ENCODE measurements around the gene NDUFA8. TPM values are rescaled to one million over a fixed set of nuclear protein-coding genes. Genes with fewer than 3 reads are reported as not detected.

NDUFA8 gene
- polyA plus RNA-seq, 2 donors: 66.1 to 82.7 TPM

DNA sequence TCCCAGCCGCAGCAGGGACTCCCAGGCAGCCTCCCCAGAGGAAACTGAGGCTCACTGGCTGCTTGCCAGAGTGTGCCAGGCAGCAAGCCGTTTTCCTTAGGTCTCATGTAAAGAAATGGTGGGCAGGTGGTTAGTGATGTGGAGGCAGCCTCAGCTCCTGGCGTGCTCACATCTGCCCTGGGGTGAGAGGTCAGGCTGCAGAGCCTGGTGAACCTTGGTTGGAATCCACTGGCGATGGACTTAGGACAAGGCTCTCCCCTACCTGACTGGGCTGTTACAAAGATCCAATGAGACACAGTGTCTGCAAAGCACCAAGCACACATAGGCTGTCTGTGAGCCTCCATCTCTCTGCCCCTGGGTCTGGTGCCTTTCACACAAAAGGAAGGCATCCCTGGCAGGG is 38.3 kb upstream of the NDUFA8 start:
- no peaks in the 10 kb centered on the region for H3K27me3 ChIP-seq (ENCODE audit: control insufficient read depth in 1 of 2, insufficient read depth in 2 of 2, low read length in 2 of 2)
- H3K9me3 ChIP-seq (ENCODE audit: control insufficient read depth in 2 of 2, insufficient read depth in 1 of 2, low read depth in 1 of 2, low read length in 1 of 2): peaks cover 0 to 3% of the 10 kb centered on the region in 2 donors
- WGBS, 2 donors: 63 to 80% methylated on average over 4 of the region's 4 CpGs

GRCh38 chr9:122197426-122197825 is 37.8 kb upstream of the NDUFA8 start:
- Histone ChIP-seq H3K27me3 (ENCODE audit: control insufficient read depth in 1 of 2, insufficient read depth in 2 of 2, low read length in 2 of 2) (no peaks in the 10 kb centered on the region), H3K9me3 (ENCODE audit: control insufficient read depth in 2 of 2, insufficient read depth in 1 of 2, low read depth in 1 of 2, low read length in 1 of 2) (peaks cover 0 to 3% of the 10 kb centered on the region in 2 donors), H3K4me1 (ENCODE audit: control insufficient read depth in 2 of 2, insufficient read depth in 2 of 2, low read length in 1 of 2) (peaks cover 0 to 2% of the 10 kb centered on the region in 2 donors), H3K36me3 (ENCODE audit: control insufficient read depth in 2 of 2, insufficient read depth in 2 of 2, low read length in 1 of 2) (no peaks in the 10 kb centered on the region), H3K27ac (ENCODE audit: low read depth in 2 of 2, low read length in 1 of 2) (no peak overlapping the region), H3K4me3 (ENCODE audit: low read depth in 1 of 2, low read length in 2 of 2) (no peak overlapping the region)
- WGBS, 2 donors: 50 to 62% methylated on average over 7 of the region's 7 CpGs

More for the DNA sequence above, 38.3 kb upstream of the NDUFA8 start:
- Histone ChIP-seq H3K27ac (ENCODE audit: low read depth in 2 of 2, low read length in 1 of 2) (no peak overlapping the region), H3K4me1 (ENCODE audit: control insufficient read depth in 2 of 2, insufficient read depth in 2 of 2, low read length in 1 of 2) (no peaks in the 10 kb centered on the region), H3K36me3 (ENCODE audit: control insufficient read depth in 2 of 2, insufficient read depth in 2 of 2, low read length in 1 of 2) (no peaks in the 10 kb centered on the region), H3K4me3 (ENCODE audit: low read depth in 1 of 2, low read length in 2 of 2) (no peak overlapping the region)

DNA sequence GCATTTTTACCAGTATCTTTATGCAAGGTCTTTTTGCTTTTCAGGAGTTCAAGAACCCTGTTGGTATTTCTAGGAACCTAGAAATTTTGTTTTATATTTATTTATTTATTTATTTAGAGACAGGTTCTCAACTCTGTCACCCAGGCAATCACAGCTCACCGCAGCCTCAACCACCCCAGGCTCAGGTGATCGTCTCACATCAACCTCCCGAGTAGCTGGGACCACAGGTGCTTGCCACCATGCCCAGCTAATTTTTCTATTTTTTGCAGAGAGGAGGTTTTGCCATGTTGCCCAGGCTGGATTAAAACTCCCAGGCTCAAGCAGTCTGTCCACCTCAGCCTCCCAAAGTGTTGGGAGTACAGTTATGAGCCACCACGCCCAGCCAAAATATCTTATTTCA is 36.3 kb upstream of the NDUFA8 start:
- no peaks in the 10 kb centered on the region for H3K27me3 ChIP-seq (ENCODE audit: control insufficient read depth in 1 of 2, insufficient read depth in 2 of 2, low read length in 2 of 2)
- H3K4me3 ChIP-seq (ENCODE audit: low read depth in 1 of 2, low read length in 2 of 2): no peak overlapping the region
- H3K4me1 ChIP-seq (ENCODE audit: control insufficient read depth in 2 of 2, insufficient read depth in 2 of 2, low read length in 1 of 2): peaks cover 0 to 7% of the 10 kb centered on the region in 2 donors
- 89 to 93% methylated on average over 4 of the region's 4 CpGs for WGBS, 2 donors
- no peak overlapping the region for H3K27ac ChIP-seq (ENCODE audit: low read depth in 2 of 2, low read length in 1 of 2)
- peaks cover 0 to 3% of the 10 kb centered on the region in 2 donors for H3K9me3 ChIP-seq (ENCODE audit: control insufficient read depth in 2 of 2, insufficient read depth in 1 of 2, low read depth in 1 of 2, low read length in 1 of 2)
- no peaks in the 10 kb centered on the region for H3K36me3 ChIP-seq (ENCODE audit: control insufficient read depth in 2 of 2, insufficient read depth in 2 of 2, low read length in 1 of 2)

DNA sequence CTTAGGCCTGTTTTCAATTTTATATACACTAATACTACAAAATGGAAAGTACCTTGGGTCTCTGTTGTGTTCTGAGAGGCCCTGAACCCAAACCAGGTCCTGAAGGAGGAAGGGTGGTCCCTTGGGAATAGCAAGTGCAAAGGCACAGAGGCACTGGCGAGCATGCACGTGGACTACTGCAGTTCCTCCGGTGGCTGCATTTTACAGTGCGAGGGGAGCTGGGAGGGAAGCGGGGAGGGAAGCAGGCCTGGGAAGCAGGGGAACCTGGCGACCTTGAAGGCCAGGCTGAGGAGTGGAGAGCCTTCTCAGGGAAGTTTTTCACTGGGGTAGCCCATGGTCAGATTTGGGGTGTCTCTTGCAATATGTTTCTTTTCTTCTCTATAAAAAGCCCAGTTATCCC is 34.1 kb upstream of the NDUFA8 start:
- Histone ChIP-seq H3K4me1 (ENCODE audit: control insufficient read depth in 2 of 2, insufficient read depth in 2 of 2, low read length in 1 of 2) (peaks cover 0 to 10% of the 10 kb centered on the region in 2 donors), H3K36me3 (ENCODE audit: control insufficient read depth in 2 of 2, insufficient read depth in 2 of 2, low read length in 1 of 2) (no peaks in the 10 kb centered on the region), H3K4me3 (ENCODE audit: low read depth in 1 of 2, low read length in 2 of 2) (no peak overlapping the region), H3K27ac (ENCODE audit: low read depth in 2 of 2, low read length in 1 of 2) (no peak overlapping the region), H3K9me3 (ENCODE audit: control insufficient read depth in 2 of 2, insufficient read depth in 1 of 2, low read depth in 1 of 2, low read length in 1 of 2) (peaks cover 0 to 3% of the 10 kb centered on the region in 2 donors), H3K27me3 (ENCODE audit: control insufficient read depth in 1 of 2, insufficient read depth in 2 of 2, low read length in 2 of 2) (no peaks in the 10 kb centered on the region)
- 88 to 92% methylated on average over 6 of the region's 6 CpGs for WGBS, 2 donors

- no peak overlapping the region for H3K27ac ChIP-seq (ENCODE audit: low read depth in 2 of 2, low read length in 1 of 2)
- peaks cover 0 to 2% of the 10 kb centered on the region in 2 donors for H3K9me3 ChIP-seq (ENCODE audit: control insufficient read depth in 2 of 2, insufficient read depth in 1 of 2, low read depth in 1 of 2, low read length in 1 of 2)
- no peak overlapping the region for H3K4me3 ChIP-seq (ENCODE audit: low read depth in 1 of 2, low read length in 2 of 2)
- no peaks in the 10 kb centered on the region for H3K27me3 ChIP-seq (ENCODE audit: control insufficient read depth in 1 of 2, insufficient read depth in 2 of 2, low read length in 2 of 2)
- H3K4me1 ChIP-seq (ENCODE audit: control insufficient read depth in 2 of 2, insufficient read depth in 2 of 2, low read length in 1 of 2): peaks cover 0 to 10% of the 10 kb centered on the region in 2 donors
- WGBS, 2 donors: 70 to 80% methylated on average over 16 of the region's 16 CpGs
- H3K36me3 ChIP-seq (ENCODE audit: control insufficient read depth in 2 of 2, insufficient read depth in 2 of 2, low read length in 1 of 2): no peaks in the 10 kb centered on the region
These were observed 33.4 kb upstream of the NDUFA8 start for GRCh38 chr9:122192914-122193525.

GRCh38 chr9:122192261-122192875 is 32.8 kb upstream of the NDUFA8 start:
- Histone ChIP-seq H3K4me1 (ENCODE audit: control insufficient read depth in 2 of 2, insufficient read depth in 2 of 2, low read length in 1 of 2) (peaks cover 0 to 10% of the 10 kb centered on the region in 2 donors), H3K36me3 (ENCODE audit: control insufficient read depth in 2 of 2, insufficient read depth in 2 of 2, low read length in 1 of 2) (no peaks in the 10 kb centered on the region), H3K9me3 (ENCODE audit: control insufficient read depth in 2 of 2, insufficient read depth in 1 of 2, low read depth in 1 of 2, low read length in 1 of 2) (no peaks in the 10 kb centered on the region), H3K27ac (ENCODE audit: low read depth in 2 of 2, low read length in 1 of 2) (peak overlapping the region in 1 of 2 donors; percentile 10), H3K4me3 (ENCODE audit: low read depth in 1 of 2, low read length in 2 of 2) (no peak overlapping the region), H3K27me3 (ENCODE audit: control insufficient read depth in 1 of 2, insufficient read depth in 2 of 2, low read length in 2 of 2) (no peaks in the 10 kb centered on the region)
- WGBS, 2 donors: 66 to 73% methylated on average over 5 of the region's 5 CpGs

- H3K4me1 ChIP-seq (ENCODE audit: control insufficient read depth in 2 of 2, insufficient read depth in 2 of 2, low read length in 1 of 2): peaks cover 0 to 10% of the 10 kb centered on the region in 2 donors
- no peaks in the 10 kb centered on the region for H3K27me3 ChIP-seq (ENCODE audit: control insufficient read depth in 1 of 2, insufficient read depth in 2 of 2, low read length in 2 of 2)
- H3K4me3 ChIP-seq (ENCODE audit: low read depth in 1 of 2, low read length in 2 of 2): no peak overlapping the region
- H3K9me3 ChIP-seq (ENCODE audit: control insufficient read depth in 2 of 2, insufficient read depth in 1 of 2, low read depth in 1 of 2, low read length in 1 of 2): no peaks in the 10 kb centered on the region
- peak overlapping the region in 1 of 2 donors; percentile 10 for H3K27ac ChIP-seq (ENCODE audit: low read depth in 2 of 2, low read length in 1 of 2)
- no peaks in the 10 kb centered on the region for H3K36me3 ChIP-seq (ENCODE audit: control insufficient read depth in 2 of 2, insufficient read depth in 2 of 2, low read length in 1 of 2)
- 45 to 61% methylated on average over 11 of the region's 11 CpGs for WGBS, 2 donors
These were observed 32.0 kb upstream of the NDUFA8 start for GRCh38 chr9:122191584-122191983.

GRCh38 chr9:122190597-122191381 is 31.2 kb upstream of the NDUFA8 start:
- no peaks in the 10 kb centered on the region for H3K9me3 ChIP-seq (ENCODE audit: control insufficient read depth in 2 of 2, insufficient read depth in 1 of 2, low read depth in 1 of 2, low read length in 1 of 2)
- 47 to 69% methylated on average over 12 of the region's 12 CpGs for WGBS, 2 donors
- no peaks in the 10 kb centered on the region for H3K36me3 ChIP-seq (ENCODE audit: control insufficient read depth in 2 of 2, insufficient read depth in 2 of 2, low read length in 1 of 2)
- no peaks in the 10 kb centered on the region for H3K27me3 ChIP-seq (ENCODE audit: control insufficient read depth in 1 of 2, insufficient read depth in 2 of 2, low read length in 2 of 2)
- peaks cover 0 to 10% of the 10 kb centered on the region in 2 donors for H3K4me1 ChIP-seq (ENCODE audit: control insufficient read depth in 2 of 2, insufficient read depth in 2 of 2, low read length in 1 of 2)
- H3K27ac ChIP-seq (ENCODE audit: low read depth in 2 of 2, low read length in 1 of 2): no peak overlapping the region
- H3K4me3 ChIP-seq (ENCODE audit: low read depth in 1 of 2, low read length in 2 of 2): no peak overlapping the region

DNA sequence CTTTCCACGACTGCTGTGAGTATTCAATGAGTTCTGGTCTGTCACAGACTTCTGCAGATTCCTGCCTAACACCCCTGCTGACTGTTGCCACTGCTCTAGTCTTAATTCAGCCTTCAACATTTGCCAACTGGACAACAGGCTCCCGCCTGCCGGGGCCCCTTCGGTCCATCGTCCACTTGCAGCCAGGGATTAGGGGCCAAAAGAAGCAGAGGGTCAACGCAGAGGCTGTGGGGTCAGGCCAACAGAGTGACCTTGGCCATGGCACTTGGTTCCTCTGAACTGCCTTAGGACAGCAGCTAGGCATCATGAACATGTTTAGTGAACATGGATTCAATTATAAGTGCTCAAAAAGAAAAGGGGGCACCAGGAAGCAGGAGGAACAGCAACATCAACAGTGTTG is 28.8 kb upstream of the NDUFA8 start:
- Histone ChIP-seq H3K36me3 (ENCODE audit: control insufficient read depth in 2 of 2, insufficient read depth in 2 of 2, low read length in 1 of 2) (no peaks in the 10 kb centered on the region), H3K27ac (ENCODE audit: low read depth in 2 of 2, low read length in 1 of 2) (no peak overlapping the region), H3K4me3 (ENCODE audit: low read depth in 1 of 2, low read length in 2 of 2) (no peak overlapping the region), H3K9me3 (ENCODE audit: control insufficient read depth in 2 of 2, insufficient read depth in 1 of 2, low read depth in 1 of 2, low read length in 1 of 2) (no peaks in the 10 kb centered on the region), H3K27me3 (ENCODE audit: control insufficient read depth in 1 of 2, insufficient read depth in 2 of 2, low read length in 2 of 2) (no peaks in the 10 kb centered on the region), H3K4me1 (ENCODE audit: control insufficient read depth in 2 of 2, insufficient read depth in 2 of 2, low read length in 1 of 2) (peaks cover 0 to 10% of the 10 kb centered on the region in 2 donors)
- 86 to 89% methylated on average over 6 of the region's 6 CpGs for WGBS, 2 donors

All from esophagus (tissue), 2 donors.